ENCODE data around the gene DAPK2. TPM values are rescaled to one million over a fixed set of nuclear protein-coding genes. Genes with fewer than 3 reads are reported as not detected.
"Not testable (repeated sequence)": the region's sequence is repeated elsewhere in the genome, so short reads cannot be mapped to it uniquely, and the experiment has no call there.

The DAPK2 gene
- polyA plus RNA-seq, 1 donor: 5.1 TPM

GRCh38 chr15:64053674-64054073, 7.4 kb upstream of the DAPK2 start:
- not testable (repeated sequence) for DNase-seq

DNA sequence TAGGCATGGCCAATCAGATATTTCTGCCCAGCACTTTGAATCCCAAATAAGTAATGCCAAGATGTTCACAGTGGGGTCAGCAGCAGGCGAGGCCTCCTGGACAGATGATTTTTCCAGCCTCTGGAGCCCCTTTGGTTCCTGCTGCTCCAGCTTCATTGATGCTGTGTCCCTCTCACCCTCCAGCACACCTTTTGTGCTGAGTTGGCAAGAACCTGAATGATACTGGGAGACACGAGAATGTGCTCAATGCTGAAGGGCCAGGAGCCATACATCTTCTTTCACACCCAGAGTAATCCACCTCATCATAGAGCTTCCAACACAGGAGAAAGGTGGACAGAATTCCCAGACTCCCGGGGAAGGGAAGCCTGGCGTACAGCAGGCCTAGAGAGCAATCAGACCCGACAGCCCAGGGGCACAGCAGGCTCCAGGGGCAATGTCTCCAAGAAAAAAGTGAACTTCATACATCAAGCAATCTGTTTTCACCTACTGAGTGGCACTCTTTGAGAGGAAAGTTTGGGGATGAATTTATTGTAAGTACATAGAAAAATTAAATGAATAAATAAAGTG, 6.7 kb upstream of the DAPK2 start:
- no peak for DNase-seq

DNA sequence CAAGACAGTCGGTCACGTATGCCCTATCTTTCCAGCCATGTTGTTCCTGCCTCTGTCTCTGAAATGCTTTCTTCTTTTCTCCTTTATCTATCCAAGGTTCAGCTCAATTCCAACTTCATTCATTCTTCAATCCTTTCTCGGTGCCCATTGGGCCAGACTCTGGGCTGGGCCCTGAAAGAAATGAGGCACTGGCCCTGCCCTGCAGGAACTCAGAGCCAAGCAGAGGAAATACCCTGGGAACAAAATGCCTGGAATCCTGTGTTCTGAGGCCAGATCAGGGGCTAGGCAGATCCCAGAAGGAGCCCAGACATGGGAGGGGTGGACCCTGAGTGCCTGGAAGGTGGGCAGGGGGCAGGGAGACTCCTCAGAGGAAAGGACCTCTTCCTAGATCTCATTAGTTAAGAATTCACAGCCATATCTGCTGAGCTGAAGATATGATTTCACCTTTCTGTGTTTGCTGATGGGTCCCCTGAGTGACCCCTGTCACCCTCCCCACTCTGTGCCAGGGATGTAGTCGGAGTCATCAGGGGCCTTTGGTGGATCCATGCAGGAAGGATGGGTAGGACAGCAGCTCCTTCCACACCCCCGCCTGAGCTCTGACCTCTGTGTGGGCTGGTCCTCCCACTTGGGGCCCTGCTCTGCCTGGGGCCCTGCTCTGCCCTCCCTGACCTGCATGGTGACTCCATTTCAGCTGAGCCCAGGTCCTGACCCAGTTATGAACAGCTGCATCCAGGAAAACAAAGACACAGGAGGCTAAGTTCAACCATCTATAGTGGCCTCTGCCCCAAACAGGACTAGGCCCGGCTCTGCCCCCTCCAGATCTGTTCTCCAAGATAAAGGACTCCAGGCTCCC, 5.3 kb upstream of the DAPK2 start:
- DNase-seq: no peak

GRCh38 chr15:64051093-64051402, 4.8 kb upstream of the DAPK2 start:
- no peak for DNase-seq

DNA sequence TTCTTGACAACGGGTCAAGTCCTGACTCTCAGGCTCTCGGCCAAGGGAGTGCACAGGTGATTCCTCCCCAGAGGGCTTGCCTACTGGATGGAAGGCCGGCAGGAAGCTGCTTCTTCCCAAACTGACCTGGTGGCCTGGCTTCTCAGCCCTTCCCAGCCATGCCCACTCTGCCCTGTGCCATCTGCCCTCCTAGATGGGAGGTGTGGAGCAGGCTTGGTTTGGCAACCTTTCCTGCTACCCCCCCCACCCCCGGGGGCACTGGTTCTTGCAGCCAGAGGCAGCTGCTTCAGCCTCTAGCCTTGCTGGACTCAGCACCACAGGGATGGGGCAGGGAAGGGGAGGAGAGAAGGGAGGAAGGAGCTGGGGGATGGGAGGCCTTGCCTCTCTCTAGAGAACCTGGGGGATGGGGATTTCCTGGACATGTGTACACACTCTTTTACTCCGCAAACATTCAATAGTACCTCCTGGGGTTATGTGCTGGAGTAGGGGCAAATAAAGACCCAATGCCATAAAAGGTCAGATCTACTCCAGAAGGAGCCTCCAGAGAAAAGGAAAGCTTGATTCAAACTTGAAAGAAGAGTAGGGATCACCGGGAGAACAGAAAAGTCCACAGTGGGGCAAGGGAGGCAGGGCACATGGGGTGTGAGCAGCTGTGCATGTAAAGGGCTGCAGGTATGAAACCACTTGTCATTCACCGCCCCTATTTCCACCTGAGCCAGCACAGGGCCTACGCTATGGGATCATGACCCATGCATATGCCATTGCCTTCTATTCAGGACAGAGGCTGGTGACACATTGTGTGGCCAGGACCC, 4.2 kb upstream of the DAPK2 start:
- no peak for DNase-seq

DNA sequence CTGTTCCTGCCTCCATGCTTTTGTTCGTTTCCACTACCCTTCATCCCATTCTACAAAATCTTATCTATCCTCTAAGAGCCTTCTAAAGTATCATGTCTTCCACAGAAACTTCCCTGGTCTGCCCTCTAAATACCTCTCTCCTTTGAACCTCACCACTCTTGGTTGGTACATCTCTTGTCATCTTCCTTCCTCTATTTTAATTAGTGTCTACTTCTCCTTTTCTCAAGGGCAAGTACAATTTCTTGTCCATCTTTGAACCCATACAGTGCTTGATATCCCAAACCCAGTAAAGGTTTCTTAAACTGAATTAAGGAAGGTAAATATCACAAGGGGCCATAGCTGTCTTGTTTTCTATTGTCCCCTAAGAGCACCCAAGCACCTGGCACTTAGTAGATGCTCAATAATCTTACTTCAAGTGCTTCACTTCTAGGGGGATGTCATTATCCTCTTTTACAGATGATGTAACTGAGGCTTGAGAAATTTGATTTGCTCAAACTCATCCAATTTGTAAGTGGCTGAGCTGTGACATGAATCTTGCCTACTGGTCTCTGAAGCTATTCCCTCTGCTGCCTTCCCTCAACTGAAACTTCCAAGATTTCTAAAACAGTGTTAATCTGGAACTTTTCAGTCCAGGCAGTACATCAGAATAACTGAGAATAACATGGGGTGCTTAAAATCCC, 2.6 kb upstream of the DAPK2 start:
- no peak for DNase-seq

GRCh38 chr15:64045774-64046420, 388 bp downstream of the DAPK2 start:
- no peak for DNase-seq

GRCh38 chr15:64045101-64045435, 1.2 kb downstream of the DAPK2 start:
- DNase-seq: no peak

DNA sequence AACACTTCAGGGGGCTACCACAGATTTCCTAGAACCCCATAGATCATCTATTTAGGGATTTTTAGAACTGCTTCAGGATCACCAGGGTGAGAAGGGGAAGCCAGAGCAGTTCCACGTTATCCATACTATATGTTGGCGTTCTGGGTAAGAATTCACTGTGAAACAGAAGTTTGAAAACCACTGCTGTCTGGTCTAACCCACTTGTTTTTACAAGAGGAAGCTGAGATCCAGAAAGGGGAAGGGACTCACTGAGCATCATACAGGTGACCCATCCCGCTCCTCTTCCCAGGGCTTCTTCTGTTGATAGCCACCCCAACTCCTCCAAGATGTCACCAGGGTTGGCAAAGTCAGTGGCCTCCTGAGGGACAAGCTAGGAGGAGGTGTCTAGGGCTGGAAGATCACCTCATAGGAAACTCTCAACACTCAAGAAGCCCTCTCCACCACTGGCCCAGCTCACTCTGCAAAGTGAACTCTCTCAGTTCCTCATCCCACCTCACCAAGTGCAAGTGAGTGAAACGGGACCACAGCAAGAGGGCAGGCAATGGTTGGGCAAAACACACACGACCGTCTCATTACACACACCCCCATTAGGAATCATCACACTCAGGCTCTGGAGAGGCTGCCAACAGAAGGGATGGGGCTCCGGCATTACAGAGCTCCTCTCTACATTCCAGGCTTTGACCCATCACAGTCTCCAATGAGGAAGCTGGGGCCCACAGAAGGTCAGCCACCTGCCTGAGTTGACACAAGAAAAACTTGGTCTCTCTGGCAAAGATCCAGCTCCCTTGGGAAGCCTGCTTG, 1.8 kb downstream of the DAPK2 start:
- no peak for DNase-seq

GRCh38 chr15:64038878-64039610, 7.2 kb downstream of the DAPK2 start:
- DNase-seq: no peak

- DNase-seq: no peak
Observed at GRCh38 chr15:64037966-64038365, 8.3 kb downstream of the DAPK2 start.

- no peak for DNase-seq
Observed at GRCh38 chr15:64037116-64037515, 9.2 kb downstream of the DAPK2 start.

DNA sequence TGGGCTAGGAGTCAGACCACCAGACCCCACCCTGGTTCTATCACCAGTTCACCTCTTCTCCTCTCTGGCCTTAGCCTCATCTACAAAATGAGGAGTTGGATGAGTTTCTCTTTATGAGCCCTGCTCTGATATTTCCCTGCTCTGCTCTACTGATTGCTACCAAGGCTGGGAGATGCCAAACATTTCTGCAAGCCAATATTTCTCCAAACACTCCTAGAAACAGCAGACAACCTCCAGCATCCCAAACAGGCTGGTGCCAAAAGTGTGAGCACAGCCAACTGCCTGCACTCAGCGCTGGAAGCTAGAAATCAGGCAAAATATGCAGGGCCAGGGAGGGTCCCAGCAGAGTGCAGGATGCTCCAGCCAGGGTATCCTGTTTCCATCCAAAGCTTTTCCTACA, 10.8 kb downstream of the DAPK2 start:
- no peak for DNase-seq

GRCh38 chr15:64034519-64034918, 11.8 kb downstream of the DAPK2 start:
- no peak for DNase-seq

DNA sequence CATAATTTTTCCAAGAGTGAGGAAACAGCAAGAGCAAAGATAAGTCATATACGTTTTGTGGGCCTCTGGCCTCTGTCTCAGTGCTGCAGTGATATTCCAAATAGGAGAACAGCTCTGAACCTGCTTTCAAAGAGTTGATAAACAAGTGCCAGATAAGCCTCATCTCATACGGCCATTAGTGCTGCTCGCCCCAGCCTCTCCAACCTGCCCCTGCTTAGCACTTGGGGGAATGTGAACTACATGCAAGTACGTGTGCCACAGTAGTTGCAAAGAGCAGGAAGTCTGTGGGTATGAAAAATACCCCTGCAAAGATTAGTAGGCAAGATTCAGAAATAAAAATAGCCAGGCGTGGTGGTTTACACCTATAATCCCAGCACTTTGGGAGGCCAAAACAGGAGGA, 14.0 kb downstream of the DAPK2 start:
- DNase-seq: no peak

- DNase-seq: no peak
Observed at GRCh38 chr15:64030123-64030522, 16.2 kb downstream of the DAPK2 start.

DNA sequence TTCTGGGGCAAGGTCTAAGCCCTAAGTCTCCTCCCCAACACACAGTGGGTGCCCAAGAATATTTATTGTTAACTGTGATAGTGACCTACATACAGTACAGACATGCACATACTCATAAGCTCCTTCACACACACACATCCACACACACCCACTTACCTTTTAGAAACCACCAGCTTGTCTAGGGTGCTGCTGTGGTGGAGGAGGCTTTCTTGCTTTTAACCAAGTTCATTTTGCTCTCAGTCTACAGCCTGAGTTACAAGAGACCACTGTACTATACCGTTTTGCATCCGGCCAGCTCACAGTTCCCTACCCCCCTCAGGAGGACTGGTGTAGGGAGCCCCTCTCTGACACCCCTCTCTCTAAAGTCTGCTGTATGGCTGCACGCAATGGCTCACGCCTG, 16.7 kb downstream of the DAPK2 start:
- DNase-seq: no peak

DNA sequence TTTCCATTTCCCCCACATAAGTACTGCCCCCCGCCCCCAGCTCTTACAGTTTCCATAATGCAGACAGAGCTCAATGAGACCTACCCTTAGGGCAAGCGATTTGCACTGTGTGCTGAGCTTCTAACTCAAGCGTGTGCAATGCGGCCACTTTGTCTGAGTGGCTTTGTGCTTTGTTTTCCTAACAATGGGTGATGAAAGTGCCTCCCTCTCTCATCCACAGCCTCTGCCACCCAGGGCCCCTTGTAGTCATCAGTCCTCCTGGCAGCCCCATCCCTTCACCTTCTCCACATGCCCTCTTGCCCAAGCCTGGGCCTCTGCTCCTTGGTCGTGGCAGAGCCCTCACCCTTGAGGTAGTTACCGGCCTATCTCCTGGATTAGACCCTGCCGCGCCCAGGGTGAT, 17.2 kb downstream of the DAPK2 start:
- DNase-seq: no peak

GRCh38 chr15:64026591-64026990, 19.7 kb downstream of the DAPK2 start:
- DNase-seq: no peak

DNA sequence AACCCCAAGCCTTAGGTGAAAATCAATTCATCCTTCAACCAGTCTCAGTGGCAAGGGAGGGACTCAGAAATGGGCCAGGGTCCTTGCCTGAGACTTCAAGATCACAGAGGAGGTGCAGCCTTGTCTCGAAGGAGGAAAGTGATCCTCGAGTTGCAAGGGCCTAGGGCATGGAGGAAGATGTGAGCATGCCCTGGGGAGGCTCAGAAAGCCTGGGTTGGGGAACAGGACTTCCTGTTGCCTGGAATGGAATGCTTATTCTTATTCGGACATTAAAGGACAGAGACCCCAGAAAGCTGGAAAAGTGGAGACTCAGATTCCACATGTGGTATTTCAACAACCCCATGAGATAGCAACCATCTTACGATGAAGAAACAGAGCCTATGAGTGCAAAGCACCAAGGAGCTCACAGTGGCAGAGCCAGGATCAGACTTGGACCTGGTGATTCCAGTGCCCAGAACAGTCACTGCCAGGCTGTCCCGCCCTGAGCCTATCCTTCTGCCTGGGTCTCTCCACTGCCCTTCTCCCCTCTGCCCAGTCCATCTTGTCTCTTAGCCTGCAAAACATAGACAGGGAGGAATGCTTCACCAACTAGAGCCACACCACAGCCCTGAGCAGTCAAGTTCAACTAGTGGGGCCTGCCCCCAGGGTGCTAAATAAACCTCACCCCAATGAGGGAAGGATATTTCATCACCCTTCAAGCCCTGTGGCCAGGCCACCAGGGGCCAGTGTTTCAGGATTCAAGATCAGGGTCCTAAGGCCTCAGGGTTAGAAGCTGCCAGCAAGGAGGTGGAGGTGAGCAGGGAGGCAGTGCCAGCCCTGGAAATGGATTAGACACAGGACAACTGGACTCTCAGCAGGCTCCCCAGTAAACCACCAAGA, 21.9 kb downstream of the DAPK2 start:
- no peak for DNase-seq

All from hindlimb muscle (tissue), 1 donor.